Measurements from ENCODE around the gene ADARB2. TPM values are rescaled to one million over a fixed set of nuclear protein-coding genes. Genes with fewer than 3 reads are reported as not detected.

ADARB2 gene
- total RNA-seq, 1 donor from 2014 or later, result 0.11 TPM

GRCh38 chr10:1474376-1475097 lies 262.8 kb downstream of the ADARB2 start:
- intact Hi-C loops (cut with micrococcal nuclease), result no loop called here
- DNase-seq, result no peak
- TF ChIP-seq, protein P1, sequence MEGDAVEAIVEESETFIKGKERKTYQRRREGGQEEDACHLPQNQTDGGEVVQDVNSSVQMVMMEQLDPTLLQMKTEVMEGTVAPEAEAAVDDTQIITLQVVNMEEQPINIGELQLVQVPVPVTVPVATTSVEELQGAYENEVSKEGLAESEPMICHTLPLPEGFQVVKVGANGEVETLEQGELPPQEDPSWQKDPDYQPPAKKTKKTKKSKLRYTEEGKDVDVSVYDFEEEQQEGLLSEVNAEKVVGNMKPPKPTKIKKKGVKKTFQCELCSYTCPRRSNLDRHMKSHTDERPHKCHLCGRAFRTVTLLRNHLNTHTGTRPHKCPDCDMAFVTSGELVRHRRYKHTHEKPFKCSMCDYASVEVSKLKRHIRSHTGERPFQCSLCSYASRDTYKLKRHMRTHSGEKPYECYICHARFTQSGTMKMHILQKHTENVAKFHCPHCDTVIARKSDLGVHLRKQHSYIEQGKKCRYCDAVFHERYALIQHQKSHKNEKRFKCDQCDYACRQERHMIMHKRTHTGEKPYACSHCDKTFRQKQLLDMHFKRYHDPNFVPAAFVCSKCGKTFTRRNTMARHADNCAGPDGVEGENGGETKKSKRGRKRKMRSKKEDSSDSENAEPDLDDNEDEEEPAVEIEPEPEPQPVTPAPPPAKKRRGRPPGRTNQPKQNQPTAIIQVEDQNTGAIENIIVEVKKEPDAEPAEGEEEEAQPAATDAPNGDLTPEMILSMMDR (IDR thresholded peaks at IDR 0.05; ENCODE audit: borderline replicate concordance), result no peak
- H3K27ac ChIP-seq (replicated peaks), result no peak overlapping the region
- H3K4me1 ChIP-seq, result no peaks in the 10 kb centered on the region
- H3K27me3 ChIP-seq (ENCODE audit: low read depth), result peaks cover 86% of the 10 kb centered on the region
- H3K36me3 ChIP-seq, result no peaks in the 10 kb centered on the region
- H3K9me3 ChIP-seq (replicated peaks), result no peaks in the 10 kb centered on the region
- H3K4me3 ChIP-seq, result no peak overlapping the region

- intact Hi-C loops (cut with micrococcal nuclease), result no loop called here
- no peaks in the 10 kb centered on the region for H3K4me1 ChIP-seq
- peaks cover 80% of the 10 kb centered on the region for H3K27me3 ChIP-seq (ENCODE audit: low read depth)
- no peak for DNase-seq
- no peaks in the 10 kb centered on the region for H3K9me3 ChIP-seq (replicated peaks)
- H3K36me3 ChIP-seq, result no peaks in the 10 kb centered on the region
- no peak overlapping the region for H3K27ac ChIP-seq (replicated peaks)
- no peak overlapping the region for H3K4me3 ChIP-seq
- TF ChIP-seq, protein P1 (IDR thresholded peaks at IDR 0.05; ENCODE audit: borderline replicate concordance), result no peak
Measured at GRCh38 chr10:1473874-1474273, 263.5 kb downstream of the ADARB2 start.

GRCh38 chr10:1472178-1472958 lies 265.0 kb downstream of the ADARB2 start:
- no peak for DNase-seq
- H3K27me3 ChIP-seq (ENCODE audit: low read depth), result peaks cover 78% of the 10 kb centered on the region
- no peaks in the 10 kb centered on the region for H3K36me3 ChIP-seq
- no peaks in the 10 kb centered on the region for H3K9me3 ChIP-seq (replicated peaks)
- TF ChIP-seq, protein P1 (IDR thresholded peaks at IDR 0.05; ENCODE audit: borderline replicate concordance), result no peak
- intact Hi-C loops (cut with micrococcal nuclease), result no loop called here
- H3K4me3 ChIP-seq, result no peak overlapping the region
- H3K4me1 ChIP-seq, result no peaks in the 10 kb centered on the region
- H3K27ac ChIP-seq (replicated peaks), result no peak overlapping the region

- peaks cover 76% of the 10 kb centered on the region for H3K27me3 ChIP-seq (ENCODE audit: low read depth)
- TF ChIP-seq, protein P1 (IDR thresholded peaks at IDR 0.05; ENCODE audit: borderline replicate concordance), result no peak
- intact Hi-C loops (cut with micrococcal nuclease), result no loop called here
Measured at GRCh38 chr10:1468811-1469210, 268.5 kb downstream of the ADARB2 start.

DNA sequence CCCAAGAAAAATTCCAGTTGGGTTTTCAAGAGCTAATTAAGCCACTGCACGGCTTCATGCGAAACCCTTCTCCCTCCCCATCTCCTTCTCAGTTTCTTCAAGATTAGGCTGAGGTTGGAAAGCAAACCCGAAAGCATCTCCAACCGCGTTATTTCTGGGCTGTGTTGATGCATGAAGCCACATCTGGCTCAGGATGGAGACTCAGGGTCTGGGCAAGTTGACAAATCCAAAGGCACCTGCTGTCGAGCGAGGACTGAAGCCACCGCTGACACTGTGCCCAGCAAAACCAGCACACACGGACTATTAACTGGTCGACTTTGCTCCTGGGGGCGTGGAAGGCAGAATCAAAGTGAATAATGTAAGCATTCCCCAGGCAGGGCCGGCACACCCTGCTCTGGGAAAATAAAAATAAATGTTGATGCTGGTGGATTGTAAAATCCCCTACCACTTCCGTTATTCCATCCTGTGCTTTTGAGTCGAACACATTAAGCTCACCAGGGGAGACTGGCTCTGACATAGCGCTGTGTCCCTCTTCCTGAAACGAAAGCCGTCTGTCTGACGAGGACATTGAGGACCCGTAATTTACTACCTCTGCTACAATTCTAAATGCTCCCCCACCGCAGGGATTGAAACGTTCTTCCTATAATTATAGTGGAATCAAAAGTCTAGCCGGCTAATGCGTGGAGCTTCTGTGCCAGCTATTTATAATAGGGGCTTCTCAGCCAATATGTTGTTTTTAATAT lies 269.8 kb downstream of the ADARB2 start:
- Histone ChIP-seq H3K27me3 (ENCODE audit: low read depth) (peaks cover 67% of the 10 kb centered on the region), H3K36me3 (no peaks in the 10 kb centered on the region), H3K9me3 (replicated peaks) (no peaks in the 10 kb centered on the region), H3K4me3 (no peak overlapping the region), H3K4me1 (no peaks in the 10 kb centered on the region), H3K27ac (replicated peaks) (no peak overlapping the region)
- DNase-seq, result no peak
- TF ChIP-seq, protein P1 (IDR thresholded peaks at IDR 0.05; ENCODE audit: borderline replicate concordance), result no peak
- intact Hi-C loops (cut with micrococcal nuclease), result no loop called here

More at GRCh38 chr10:1468811-1469210, 268.5 kb downstream of the ADARB2 start:
- no peak overlapping the region for H3K4me3 ChIP-seq
- H3K4me1 ChIP-seq, result no peaks in the 10 kb centered on the region
- DNase-seq, result no peak
- no peak overlapping the region for H3K27ac ChIP-seq (replicated peaks)
- no peaks in the 10 kb centered on the region for H3K36me3 ChIP-seq
- no peaks in the 10 kb centered on the region for H3K9me3 ChIP-seq (replicated peaks)

Measured in left ventricle myocardium inferior (tissue), 1 donor.